HepG2 (cell line): ENCODE data around the gene FOXA3.

ENCODE experiments used
- POLR2AphosphoS5 ChIP-seq: IDR thresholded peaks from 2 replicates; pipeline ENCODE4 v1.6.1; 2012; ENCODE audit warnings: low read depth, low read length
- TF ChIP-seq, protein P1 (sequence below): sonication (generic); formaldehyde crosslinking; IDR thresholded peaks from 2 replicates; pipeline ENCODE4 v1.8.0; 2022; ENCODE audit warnings: missing genetic modification reagents, mild to moderate bottlenecking, borderline replicate concordance

- peak; percentile 56 for TF ChIP-seq POLR2AphosphoS5
- TF ChIP-seq, protein P1, sequence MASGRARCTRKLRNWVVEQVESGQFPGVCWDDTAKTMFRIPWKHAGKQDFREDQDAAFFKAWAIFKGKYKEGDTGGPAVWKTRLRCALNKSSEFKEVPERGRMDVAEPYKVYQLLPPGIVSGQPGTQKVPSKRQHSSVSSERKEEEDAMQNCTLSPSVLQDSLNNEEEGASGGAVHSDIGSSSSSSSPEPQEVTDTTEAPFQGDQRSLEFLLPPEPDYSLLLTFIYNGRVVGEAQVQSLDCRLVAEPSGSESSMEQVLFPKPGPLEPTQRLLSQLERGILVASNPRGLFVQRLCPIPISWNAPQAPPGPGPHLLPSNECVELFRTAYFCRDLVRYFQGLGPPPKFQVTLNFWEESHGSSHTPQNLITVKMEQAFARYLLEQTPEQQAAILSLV, result no peak
Measured at GRCh38 chr19:45895519-45895972, 31.4 kb downstream of the FOXA3 start.
